SK-N-SH treated with all-trans-retinoic acid at 6 μM for 48 hours (cell line): ENCODE measurements around the gene CYGB.
A peak's percentile ranks its signal among the peaks of the same experiment; 100 is the strongest.

Experiments
- ATAC-seq: fragments of 200-7000 bp; cut with Tn5 transposase; 3 replicates; pipeline ENCODE4 v1.9.1; 2020; ENCODE audit warnings: mild to moderate bottlenecking, moderate library complexity
- ARNTL ChIP-seq: fragments of 450-650 bp; formaldehyde crosslinking; IDR thresholded peaks from 2 replicates; pipeline ENCODE4 v1.5.0; 2020; ENCODE audit warnings: low read depth, mild to moderate bottlenecking, moderate library complexity, borderline replicate concordance
- BACH2 ChIP-seq: fragments of 250-450 bp; sonication (Bioruptor Pico); IDR thresholded peaks from 2 replicates; pipeline ENCODE4 v1.9.0; 2021; ENCODE audit warnings: mild to moderate bottlenecking, borderline replicate concordance
- CREB5 ChIP-seq: fragments of 250-450 bp; sonication (Bioruptor Pico); IDR thresholded peaks from 2 replicates; pipeline ENCODE4 v1.5.1; 2020; ENCODE audit warnings: low read depth, mild to moderate bottlenecking, moderate library complexity
- CSDC2 ChIP-seq: fragments of 250-450 bp; sonication (Bioruptor Pico); IDR thresholded peaks from 2 replicates; pipeline ENCODE4 v1.5.0; 2020; ENCODE audit warnings: mild to moderate bottlenecking, moderate library complexity
- CSRNP3 ChIP-seq: fragments of 250-450 bp; sonication (Bioruptor Pico); IDR thresholded peaks from 2 replicates; pipeline ENCODE4 v1.5.1; 2021; ENCODE audit warnings: mild to moderate bottlenecking, moderate library complexity
- ESRRG ChIP-seq: fragments of 250-450 bp; sonication (Bioruptor Pico); IDR thresholded peaks from 2 replicates; pipeline ENCODE4 v1.6.1; 2021; ENCODE audit warnings: mild to moderate bottlenecking
- ISL1 ChIP-seq: fragments of 250-450 bp; sonication (Bioruptor Pico); IDR thresholded peaks from 2 replicates; pipeline ENCODE4 v2.1.2; 2022; ENCODE audit warnings: mild to moderate bottlenecking, moderate library complexity
- OSR1 ChIP-seq: fragments of 250-450 bp; sonication (Bioruptor Pico); IDR thresholded peaks from 2 replicates; pipeline ENCODE4 v1.8.0; 2022; ENCODE audit warnings: moderate library complexity, mild to moderate bottlenecking, inconsistent platforms
- PATZ1 ChIP-seq: fragments of 250-450 bp; sonication (Bioruptor Pico); IDR thresholded peaks from 2 replicates; pipeline ENCODE4 v1.8.0; 2020; ENCODE audit warnings: mild to moderate bottlenecking, moderate library complexity, borderline replicate concordance
- POU6F1 ChIP-seq: fragments of 250-450 bp; sonication (Bioruptor Pico); IDR thresholded peaks from 2 replicates; pipeline ENCODE4 v1.8.0; 2021; ENCODE audit warnings: low read depth, mild to moderate bottlenecking, moderate library complexity, borderline replicate concordance
- PPARA ChIP-seq: fragments of 250-450 bp; sonication (Bioruptor Pico); IDR thresholded peaks from 2 replicates; pipeline ENCODE4 v1.5.0; 2020; ENCODE audit warnings: mild to moderate bottlenecking, borderline replicate concordance
- RARB ChIP-seq: fragments of 250-450 bp; sonication (Bioruptor Pico); IDR thresholded peaks from 2 replicates; pipeline ENCODE4 v1.8.0; 2021; ENCODE audit warnings: mild to moderate bottlenecking, moderate library complexity
- SNAI2 ChIP-seq: fragments of 250-450 bp; sonication (Bioruptor Pico); IDR thresholded peaks from 2 replicates; pipeline ENCODE4 v1.5.0; 2020; ENCODE audit warnings: mild to moderate bottlenecking, moderate library complexity
- TCF4 ChIP-seq: fragments of 250-450 bp; sonication (Bioruptor Pico); IDR thresholded peaks from 2 replicates; pipeline ENCODE4 v1.8.0; 2021; ENCODE audit warnings: mild to moderate bottlenecking, moderate library complexity, borderline replicate concordance
- TOX ChIP-seq: fragments of 250-450 bp; sonication (Bioruptor Pico); IDR thresholded peaks from 2 replicates; pipeline ENCODE4 v1.8.0; 2021; ENCODE audit warnings: mild to moderate bottlenecking, moderate library complexity, borderline replicate concordance
- TSHZ2 ChIP-seq: fragments of 250-450 bp; sonication (Bioruptor Pico); IDR thresholded peaks from 2 replicates; pipeline ENCODE4 v1.5.0; 2020; ENCODE audit warnings: mild to moderate bottlenecking, moderate library complexity
- ZC3H10 ChIP-seq: fragments of 250-450 bp; sonication (Bioruptor Pico); IDR thresholded peaks from 2 replicates; pipeline ENCODE4 v1.5.1; 2021; ENCODE audit warnings: mild to moderate bottlenecking, moderate library complexity
- ZFP3 ChIP-seq: fragments of 250-450 bp; sonication (Bioruptor Pico); IDR thresholded peaks from 2 replicates; pipeline ENCODE4 v1.5.0; 2020; ENCODE audit warnings: mild to moderate bottlenecking, moderate library complexity
- ZFP30 ChIP-seq: fragments of 450-650 bp; formaldehyde crosslinking; IDR thresholded peaks from 2 replicates; pipeline ENCODE4 v1.5.0; 2022; ENCODE audit warnings: mild to moderate bottlenecking, moderate library complexity
- ZNF565 ChIP-seq: fragments of 450-650 bp; formaldehyde crosslinking; conservative IDR thresholded peaks from 2 replicates; pipeline ENCODE4 v1.5.0; 2020; ENCODE audit warnings: low read depth, mild to moderate bottlenecking, moderate library complexity
- ZNF70 ChIP-seq: fragments of 450-650 bp; formaldehyde crosslinking; IDR thresholded peaks from 2 replicates; pipeline ENCODE4 v1.5.0; 2020; ENCODE audit warnings: mild to moderate bottlenecking, moderate library complexity
- ZNF8 ChIP-seq: fragments of 450-650 bp; formaldehyde crosslinking; IDR thresholded peaks from 2 replicates; pipeline ENCODE4 v1.5.0; 2020; ENCODE audit warnings: mild to moderate bottlenecking, moderate library complexity

Gene CYGB

GRCh38 chr17:76529224-76530094 lies 8.1 kb downstream of the CYGB start (continued):
- TF ChIP-seq PATZ1, result no peak
- TF ChIP-seq ZFP30, result no peak

- TF ChIP-seq TOX (no peak), ARNTL (CRISPR knock-in tag) (no peak), POU6F1 (no peak), RARB (CRISPR knock-in tag) (no peak), ISL1 (CRISPR knock-in tag) (no peak), ZNF565 (CRISPR knock-in tag) (no peak), ESRRG (CRISPR knock-in tag) (no peak), ZC3H10 (no peak), PPARA (CRISPR knock-in tag) (no peak), CSDC2 (no peak), ZFP30 (no peak), CSRNP3 (CRISPR knock-in tag) (no peak), OSR1 (CRISPR knock-in tag) (no peak)
- peak; percentile 9; the same call in 2 of the 3 replicates for ATAC-seq
These were observed 8.8 kb downstream of the CYGB start for GRCh38 chr17:76528528-76529223.

GRCh38 chr17:76528156-76528527 lies 9.4 kb downstream of the CYGB start:
- no peak for ATAC-seq

More at GRCh38 chr17:76528156-76528527, 9.4 kb downstream of the CYGB start:
- TF ChIP-seq ISL1 (CRISPR knock-in tag) (no peak), ZNF8 (CRISPR knock-in tag) (no peak), TSHZ2 (no peak), ZNF565 (CRISPR knock-in tag) (no peak), CSDC2 (no peak), RARB (CRISPR knock-in tag) (no peak), CSRNP3 (CRISPR knock-in tag) (no peak), SNAI2 (CRISPR knock-in tag) (no peak), ARNTL (CRISPR knock-in tag) (no peak), ZFP30 (no peak), ZNF70 (no peak), PPARA (CRISPR knock-in tag) (no peak), ZFP3 (CRISPR knock-in tag) (no peak), CREB5 (CRISPR knock-in tag) (no peak), TOX (no peak), OSR1 (CRISPR knock-in tag) (no peak), TCF4 (CRISPR knock-in tag) (no peak), BACH2 (CRISPR knock-in tag) (no peak)
